IPS-NIHi11 (cell line): Measurements from ENCODE around the gene ZNF771.
"Not testable (repeated sequence)": the region's sequence is repeated elsewhere in the genome, so short reads cannot be mapped to it uniquely, and the experiment has no call there.

ENCODE experiments used
- DNase-seq: peaks from one replicate; pipeline ENCODE4 v3.0.0; 2012; ENCODE audit warnings: mixed read lengths, low spot score

ZNF771 gene

GRCh38 chr16:30375864-30376263 lies 31.5 kb upstream of the ZNF771 start:
- DNase-seq: no peak

GRCh38 chr16:30376461-30376902 lies 30.9 kb upstream of the ZNF771 start:
- DNase-seq: no peak

GRCh38 chr16:30377050-30377811 lies 30.2 kb upstream of the ZNF771 start:
- no peak for DNase-seq

- DNase-seq: peak; percentile 85
Observed at GRCh38 chr16:30377812-30378235, 29.6 kb upstream of the ZNF771 start.

GRCh38 chr16:30378236-30379157 lies 28.9 kb upstream of the ZNF771 start:
- peak; percentile 95 for DNase-seq

- no peak for DNase-seq
Observed at GRCh38 chr16:30379158-30379783, 28.1 kb upstream of the ZNF771 start.

GRCh38 chr16:30380072-30380802 lies 27.2 kb upstream of the ZNF771 start:
- DNase-seq: no peak

GRCh38 chr16:30380803-30381208 lies 26.6 kb upstream of the ZNF771 start:
- no peak for DNase-seq

- DNase-seq: no peak
Observed at GRCh38 chr16:30381291-30382041, 25.9 kb upstream of the ZNF771 start.

GRCh38 chr16:30382111-30382881 lies 25.1 kb upstream of the ZNF771 start, which contains the start of gene SEPTIN1:
SEPTIN1 (minus strand) TSS chr16:30382561; CDS start chr16:30382542, 19 bp downstream.
- DNase-seq: no peak

- no peak for DNase-seq
Observed at GRCh38 chr16:30383521-30383920, 23.9 kb upstream of the ZNF771 start.

GRCh38 chr16:30394592-30395154 lies 12.7 kb upstream of the ZNF771 start:
- peak; percentile 75 for DNase-seq

- peak; percentile 87 for DNase-seq
Observed at GRCh38 chr16:30395155-30395991, 12.0 kb upstream of the ZNF771 start, which contains the start of gene ZNF48. ZNF48 (plus strand) TSS chr16:30395420; CDS start chr16:30395795, 375 bp downstream.

GRCh38 chr16:30395992-30396585 lies 11.3 kb upstream of the ZNF771 start:
- DNase-seq: no peak

- DNase-seq: not testable (repeated sequence)
Observed at GRCh38 chr16:30396627-30397026, 10.8 kb upstream of the ZNF771 start.

- DNase-seq: no peak
Observed at GRCh38 chr16:30397056-30397455, 10.3 kb upstream of the ZNF771 start.

- no peak for DNase-seq
Observed at GRCh38 chr16:30397776-30398660, 9.4 kb upstream of the ZNF771 start.
